HG03159 (cell line): ENCODE results near the gene TAF1A.

ENCODE experiments used
- ATAC-seq: cut with Tn5 transposase; IDR thresholded peaks from one replicate; pipeline ENCODE4 v1.9.1; 2021; ENCODE audit warnings: mild to moderate bottlenecking, moderate library complexity; ENCODE audit not compliant: unreplicated experiment

Gene TAF1A

GRCh38 chr1:222539951-222540597, 49.7 kb downstream of the TAF1A start:
- ATAC-seq = no peak

- no peak for ATAC-seq
Measured at GRCh38 chr1:222535455-222535854, 54.3 kb downstream of the TAF1A start.

- no peak for ATAC-seq
Measured at GRCh38 chr1:222530852-222531251, 58.9 kb downstream of the TAF1A start.

- no peak for ATAC-seq
Measured at GRCh38 chr1:222529916-222530315, 59.8 kb downstream of the TAF1A start.

- no peak for ATAC-seq
Measured at GRCh38 chr1:222529181-222529580, 60.6 kb downstream of the TAF1A start.

- ATAC-seq = no peak
Measured at GRCh38 chr1:222525951-222526350, 63.8 kb downstream of the TAF1A start.

- ATAC-seq = no peak
Measured at GRCh38 chr1:222523852-222524251, 65.9 kb downstream of the TAF1A start.

GRCh38 chr1:222522105-222522915, 67.4 kb downstream of the TAF1A start:
- ATAC-seq = no peak

GRCh38 chr1:222521299-222522104, 68.2 kb downstream of the TAF1A start:
- ATAC-seq = no peak
